UCSD-AML1 (cell line): Measurements from ENCODE around the gene NDUFAF2.
"Not testable (repeated sequence)": the region's sequence is repeated elsewhere in the genome, so short reads cannot be mapped to it uniquely, and the experiment has no call there.

Experiments
- DNase-seq: peaks from one replicate; lab custom pipeline; 2025; ENCODE audit not compliant: unreplicated experiment; lab: John Stamatoyannopoulos, UW

The NDUFAF2 gene

GRCh38 chr5:61047346-61047745 is 102.3 kb downstream of the NDUFAF2 start:
- DNase-seq = no peak

DNA sequence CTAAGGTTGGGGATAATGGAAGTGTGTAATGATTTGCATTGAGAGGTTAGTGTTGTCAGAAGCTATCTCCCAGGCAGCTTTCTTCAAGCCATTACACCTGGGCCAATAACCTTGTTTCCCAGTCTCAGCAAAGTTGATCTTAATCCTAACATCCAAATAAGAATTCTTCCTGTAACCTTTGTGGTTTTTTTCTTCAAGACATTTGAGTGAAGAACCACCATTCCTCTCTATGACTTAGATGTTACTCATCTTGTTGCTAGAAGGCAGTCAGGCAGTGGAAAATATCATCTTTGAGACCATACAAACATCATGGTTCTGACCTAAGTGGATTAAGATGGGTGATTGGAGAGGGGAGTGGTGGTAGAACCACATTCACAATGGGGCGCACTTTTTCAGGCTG is 103.5 kb downstream of the NDUFAF2 start:
- DNase-seq = no peak

- DNase-seq = no peak
Observed at GRCh38 chr5:61050292-61050691, 105.3 kb downstream of the NDUFAF2 start.

DNA sequence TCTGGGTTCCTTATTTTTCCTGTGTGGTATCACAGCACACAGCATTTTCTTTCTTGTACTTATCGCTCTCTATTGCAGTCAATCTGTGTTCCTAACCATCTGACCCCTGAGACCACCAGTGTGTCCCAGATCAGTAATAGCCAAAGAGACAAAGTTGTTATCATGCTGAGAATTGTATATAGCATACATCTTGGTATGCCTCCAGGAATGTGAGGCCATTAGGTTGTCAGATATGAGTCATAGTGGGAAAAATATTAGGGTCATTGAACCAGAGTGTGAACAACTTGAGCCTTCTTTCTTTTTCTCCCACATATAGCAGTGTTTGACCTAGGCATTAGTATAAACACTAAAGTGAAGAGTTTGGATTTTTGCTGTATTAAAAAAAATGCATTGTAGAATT is 106.3 kb downstream of the NDUFAF2 start:
- DNase-seq = no peak

DNA sequence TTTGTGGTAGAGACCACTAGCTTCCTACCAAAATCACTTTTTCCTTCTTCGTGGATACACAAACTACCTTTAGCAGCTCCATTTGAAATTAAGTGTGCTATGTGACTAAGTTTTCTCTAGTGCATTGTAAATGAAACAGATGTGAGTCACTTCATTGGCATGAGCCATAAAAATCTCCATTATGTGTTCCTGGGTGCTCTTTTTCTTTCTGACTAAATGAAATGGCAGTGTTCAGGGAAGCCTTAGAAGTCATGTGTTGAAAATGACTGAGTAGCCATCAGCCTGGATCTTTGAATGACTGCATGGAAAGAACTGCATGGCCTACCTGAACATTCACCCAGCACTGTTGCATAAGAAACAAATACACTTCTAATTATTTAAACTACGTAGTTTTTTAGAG is 107.9 kb downstream of the NDUFAF2 start:
- no peak for DNase-seq

DNA sequence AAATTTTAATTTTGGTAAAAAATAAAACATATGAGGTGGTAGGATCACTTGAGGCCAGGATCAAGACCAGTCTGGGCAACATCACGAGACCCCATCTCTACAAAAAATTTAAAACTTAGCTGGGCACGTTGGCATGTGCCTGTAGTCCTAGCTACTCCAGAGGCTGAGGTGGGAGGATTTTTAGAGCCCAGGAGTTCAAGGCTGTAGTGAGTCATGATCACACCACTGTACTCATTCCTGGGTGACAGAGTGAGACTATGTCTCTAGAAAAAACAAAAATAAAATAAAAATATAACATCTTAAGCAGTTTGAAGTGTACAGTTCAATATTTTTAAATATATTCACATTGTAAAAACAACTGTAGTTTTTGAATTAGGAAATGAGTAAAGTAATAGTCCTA is 108.9 kb downstream of the NDUFAF2 start:
- DNase-seq = no peak

DNA sequence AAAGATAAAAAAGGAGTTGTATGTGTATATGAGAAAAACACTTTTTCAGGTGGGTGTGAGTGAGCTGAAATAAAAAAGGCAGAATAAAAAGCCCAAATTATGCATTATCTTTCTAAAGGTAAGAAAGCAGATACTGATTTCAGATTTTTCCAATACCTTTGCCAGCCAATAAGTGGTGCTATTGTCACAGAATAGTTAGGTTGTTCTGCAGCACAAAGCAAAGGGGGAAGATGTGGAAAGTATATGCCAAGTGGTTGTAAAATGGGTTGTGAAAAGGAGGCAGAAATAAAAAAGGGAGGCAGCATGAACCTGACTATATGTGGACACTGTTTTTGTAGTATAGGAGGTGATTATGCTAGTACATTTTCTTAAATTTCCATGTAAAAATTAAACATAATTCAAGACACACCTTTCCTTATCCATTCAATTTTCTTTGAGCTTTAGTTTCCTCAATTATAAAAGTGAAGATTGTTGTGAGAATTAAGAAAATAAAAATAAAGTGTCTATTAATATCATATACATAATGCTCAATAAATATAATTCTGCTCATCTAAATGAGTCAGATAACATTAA is 110.5 kb downstream of the NDUFAF2 start:
- DNase-seq = no peak

DNA sequence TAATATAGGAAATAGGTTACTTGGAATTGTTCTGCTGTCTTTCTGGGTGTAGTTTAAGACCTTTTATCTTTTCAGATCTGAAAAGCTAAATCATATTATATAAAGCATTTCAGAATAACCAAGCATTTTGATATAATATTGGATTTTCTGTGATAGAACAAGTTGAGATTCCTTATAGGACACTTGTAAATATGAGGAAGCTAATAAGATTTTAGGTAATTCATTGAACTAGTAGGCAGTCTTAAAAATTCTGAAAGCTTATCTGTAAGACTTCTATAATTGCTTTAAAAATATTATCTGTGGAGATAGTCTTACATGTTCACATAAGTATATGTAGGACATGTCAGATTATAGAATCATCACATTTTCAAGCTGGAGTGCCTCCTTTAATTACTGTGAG is 114.5 kb downstream of the NDUFAF2 start:
- no peak for DNase-seq

DNA sequence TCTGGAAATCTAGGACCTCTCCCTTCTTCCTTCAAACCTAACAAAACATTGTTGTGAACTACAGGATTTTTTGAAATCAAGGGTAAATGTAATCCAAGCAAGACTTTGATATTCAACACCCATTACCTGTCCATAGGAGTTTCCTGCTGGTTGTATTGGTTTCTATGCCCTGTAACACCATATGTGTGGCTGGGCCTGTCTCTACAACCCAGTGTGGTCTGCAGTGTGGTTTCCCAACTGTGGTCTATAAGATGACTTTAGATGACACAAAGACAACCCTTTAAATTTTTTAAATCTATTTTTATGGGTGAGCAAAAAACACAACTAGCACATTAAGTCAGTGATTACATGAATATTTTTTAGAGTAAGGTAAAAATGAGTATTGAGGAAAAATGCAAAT is 124.1 kb downstream of the NDUFAF2 start:
- no peak for DNase-seq

GRCh38 chr5:61071526-61071925 is 126.5 kb downstream of the NDUFAF2 start:
- DNase-seq = no peak

DNA sequence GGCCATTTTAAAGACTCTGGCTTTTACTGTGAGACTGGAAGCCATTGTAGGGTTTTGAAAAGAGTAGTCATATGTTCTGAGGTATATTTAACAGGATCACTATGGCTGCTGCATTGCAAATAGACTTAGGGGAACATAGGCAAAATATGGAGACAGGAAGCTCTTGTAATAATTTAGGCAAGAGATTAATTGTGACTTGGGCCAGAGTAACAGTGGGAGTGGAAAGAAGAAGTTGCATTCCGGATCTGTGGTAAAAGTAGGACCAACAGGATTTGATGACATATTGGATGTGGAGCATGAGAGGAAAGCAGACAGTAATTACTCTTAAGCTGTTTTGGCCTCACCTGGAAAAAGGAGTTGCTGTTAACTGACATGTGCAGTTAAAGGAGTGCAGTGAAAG is 131.6 kb downstream of the NDUFAF2 start:
- no peak for DNase-seq

- DNase-seq = no peak
Observed at GRCh38 chr5:61081741-61082140, 136.7 kb downstream of the NDUFAF2 start.

- DNase-seq = no peak
Observed at GRCh38 chr5:61082516-61083280, 137.7 kb downstream of the NDUFAF2 start.

GRCh38 chr5:61084658-61085057 is 139.7 kb downstream of the NDUFAF2 start:
- no peak for DNase-seq

GRCh38 chr5:61085885-61086284 is 140.9 kb downstream of the NDUFAF2 start:
- DNase-seq = no peak

- DNase-seq = no peak
Observed at GRCh38 chr5:61087921-61088320, 142.9 kb downstream of the NDUFAF2 start.

GRCh38 chr5:61089351-61089750 is 144.3 kb downstream of the NDUFAF2 start:
- no peak for DNase-seq

- DNase-seq = not testable (repeated sequence)
Observed at GRCh38 chr5:61093046-61093771, 148.2 kb downstream of the NDUFAF2 start.

DNA sequence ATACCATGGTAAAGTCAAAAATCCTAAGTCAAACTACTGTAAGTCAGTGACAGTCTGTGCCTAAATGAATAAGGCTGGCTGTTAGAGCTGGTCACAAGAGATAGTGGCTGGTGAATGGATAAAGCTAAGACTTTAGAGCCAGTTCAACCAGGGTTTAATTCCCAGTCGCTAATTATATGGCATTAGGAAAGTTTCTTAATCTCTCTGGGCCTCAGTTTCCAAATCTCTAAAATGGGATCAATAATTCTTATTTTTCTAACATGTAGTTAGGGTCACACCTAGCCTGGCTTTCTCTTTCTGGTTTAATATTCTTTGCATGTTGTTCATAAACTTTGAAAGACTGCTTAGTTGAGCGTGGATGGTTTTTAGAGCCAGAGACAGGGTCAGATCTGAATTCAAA is 152.5 kb downstream of the NDUFAF2 start:
- DNase-seq = no peak

DNA sequence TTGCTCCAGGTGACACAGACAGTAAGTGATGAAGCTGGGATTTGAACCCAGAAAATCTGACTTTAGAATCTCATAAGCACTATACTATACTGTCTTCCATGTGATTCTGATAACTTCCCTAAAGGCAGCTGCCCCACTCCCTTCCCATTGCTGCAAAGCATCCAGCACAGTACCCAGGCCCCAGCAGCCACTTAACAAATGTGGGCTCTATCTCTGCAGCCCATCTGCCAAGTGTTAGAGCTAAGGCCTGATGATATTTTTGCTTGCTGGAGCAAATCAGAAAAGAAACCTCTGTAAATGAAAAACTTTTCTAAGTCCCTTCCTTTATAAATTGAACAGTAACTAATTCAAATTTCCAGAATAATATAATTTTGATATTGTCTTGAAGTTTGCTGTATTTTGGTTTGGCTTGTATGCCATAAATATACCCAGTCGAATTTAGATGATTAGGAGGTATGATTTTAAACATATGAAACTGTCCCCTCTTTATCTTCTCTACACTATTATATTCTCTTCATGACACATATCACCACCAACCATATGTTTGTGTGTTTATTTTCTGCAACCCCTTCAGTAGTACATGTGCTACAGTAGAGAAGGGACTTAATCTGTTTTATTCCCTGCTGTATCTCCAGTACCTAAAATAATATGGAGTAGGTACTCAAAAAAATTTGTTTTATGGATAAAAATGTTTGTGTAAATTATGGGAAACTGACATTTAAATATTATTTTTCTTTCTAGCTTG is 153.4 kb downstream of the NDUFAF2 start:
- peak; percentile 22 for DNase-seq

DNA sequence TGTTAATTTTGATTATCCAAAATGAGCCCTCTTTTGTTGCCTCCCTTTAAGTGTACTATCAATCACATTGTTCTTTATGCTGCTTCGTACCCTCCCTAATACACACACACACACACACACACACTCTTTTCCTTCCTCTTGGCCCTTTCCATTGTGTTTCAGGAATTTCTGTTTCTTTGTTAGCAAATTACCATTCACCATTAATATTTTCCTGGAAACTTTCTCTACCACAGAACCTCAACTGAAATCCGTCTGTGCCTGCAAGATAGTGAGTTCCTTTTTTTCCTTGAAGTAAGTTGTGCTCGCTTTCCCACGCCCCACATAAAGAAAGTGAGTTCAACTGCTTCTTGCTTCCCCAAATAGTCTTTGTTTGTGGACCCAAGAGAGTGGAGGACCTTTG is 155.4 kb downstream of the NDUFAF2 start:
- DNase-seq = peak; percentile 23

DNA sequence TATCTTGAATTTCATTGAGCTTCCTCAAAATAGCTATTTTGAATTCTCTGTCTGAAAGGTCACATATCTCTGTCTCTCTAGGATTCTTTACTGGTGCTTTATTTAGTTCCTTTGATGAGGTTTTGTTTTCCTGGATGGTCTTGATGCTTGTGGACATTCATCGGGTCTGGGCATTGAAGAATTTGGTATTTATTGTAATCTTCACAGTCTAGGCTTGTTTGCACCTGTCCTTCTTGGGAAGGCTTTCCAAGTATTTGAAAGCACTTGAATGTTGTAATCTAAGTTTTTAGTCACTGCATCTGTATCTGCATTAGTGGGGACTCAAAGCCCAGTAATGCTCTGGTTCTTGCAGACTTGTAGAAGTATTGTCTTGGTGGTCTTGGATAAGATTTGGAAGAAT is 169.4 kb downstream of the NDUFAF2 start:
- no peak for DNase-seq
